NCI-H1092 (cell line): Measurements from ENCODE around the gene CXXC5.

Source experiments
- DNase-seq: peaks from one replicate; lab custom pipeline; 2025; lab: John Stamatoyannopoulos, UW

Gene CXXC5

DNA sequence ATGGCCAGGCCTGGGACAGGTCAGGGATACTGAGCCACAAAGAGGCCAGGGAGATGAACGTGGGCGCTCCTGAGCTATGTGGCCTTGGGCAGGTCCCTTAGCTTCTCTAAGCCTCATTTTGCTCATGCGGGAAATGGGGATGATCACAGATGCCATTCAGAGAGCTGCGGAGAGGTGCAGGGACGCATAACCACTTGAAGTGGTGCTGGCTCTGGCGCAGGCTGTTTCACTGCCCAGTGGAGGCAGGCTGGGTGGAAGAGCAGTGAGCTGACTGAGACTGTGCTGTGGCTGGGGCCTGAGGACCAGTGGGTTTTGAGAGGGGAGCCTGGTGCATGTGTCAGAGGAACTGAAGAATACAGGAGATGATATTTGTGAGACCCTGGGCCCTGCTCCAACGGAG lies 18.4 kb downstream of the CXXC5 start:
- DNase-seq = no peak

DNA sequence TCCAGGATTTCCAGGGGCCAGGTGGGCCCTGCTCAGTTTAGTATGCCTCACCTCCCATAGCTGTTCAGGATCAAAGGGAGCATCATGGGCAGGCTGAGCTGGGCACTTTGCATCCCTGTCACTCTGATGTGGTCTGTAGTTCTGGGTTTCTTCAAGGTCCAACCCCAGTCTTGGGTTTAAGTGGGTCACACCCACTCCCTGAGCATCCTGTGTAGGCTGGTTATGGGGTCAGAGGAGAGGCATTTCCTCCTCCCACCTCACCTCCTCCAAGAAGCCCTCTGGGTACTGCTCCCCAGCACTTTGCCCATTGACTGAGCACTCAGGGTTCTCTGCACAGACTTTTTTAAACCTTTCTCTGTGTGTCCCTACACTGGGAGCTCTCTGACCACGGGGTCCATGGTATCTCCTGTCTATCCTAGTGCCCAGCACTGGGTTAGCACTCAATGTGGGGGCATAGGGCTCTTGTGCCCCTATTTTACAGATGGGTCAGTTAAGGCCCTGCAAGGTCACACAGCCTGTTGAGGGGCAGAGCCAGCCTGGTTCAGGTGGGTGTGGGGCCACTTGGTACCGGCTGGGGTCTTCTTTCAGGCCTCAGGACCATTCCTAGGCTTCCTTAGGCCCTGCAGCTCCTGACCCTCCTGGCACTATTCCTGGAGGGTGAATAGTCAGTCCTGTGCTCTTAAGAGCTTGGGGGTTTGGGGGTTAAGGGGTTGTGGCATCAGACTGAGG lies 19.0 kb downstream of the CXXC5 start:
- DNase-seq = no peak

DNA sequence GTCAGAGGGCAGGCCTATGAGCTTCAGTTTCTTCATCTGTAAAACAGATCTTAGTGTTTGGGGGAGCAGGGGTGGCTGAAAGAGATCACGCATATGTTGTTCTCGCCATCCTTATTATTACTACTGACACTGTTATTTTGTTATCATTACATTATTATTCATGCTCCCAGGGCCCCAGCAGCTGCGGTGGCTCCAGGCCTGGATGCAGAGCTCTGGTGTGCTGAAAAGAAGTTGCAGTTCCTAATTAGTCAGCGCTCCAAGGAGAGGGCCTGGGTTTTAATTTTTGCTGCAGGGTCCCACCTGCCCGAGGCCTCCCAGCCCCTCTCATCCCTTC lies 19.5 kb downstream of the CXXC5 start:
- DNase-seq = no peak

- no peak for DNase-seq
Observed at GRCh38 chr5:139668064-139668880, 20.1 kb downstream of the CXXC5 start.

- no peak for DNase-seq
Observed at GRCh38 chr5:139668924-139669661, 20.9 kb downstream of the CXXC5 start.

- DNase-seq = no peak
Observed at GRCh38 chr5:139669662-139670368, 21.7 kb downstream of the CXXC5 start.

GRCh38 chr5:139670369-139671095 lies 22.4 kb downstream of the CXXC5 start:
- DNase-seq = no peak

GRCh38 chr5:139671096-139671841 lies 23.1 kb downstream of the CXXC5 start:
- DNase-seq = no peak

DNA sequence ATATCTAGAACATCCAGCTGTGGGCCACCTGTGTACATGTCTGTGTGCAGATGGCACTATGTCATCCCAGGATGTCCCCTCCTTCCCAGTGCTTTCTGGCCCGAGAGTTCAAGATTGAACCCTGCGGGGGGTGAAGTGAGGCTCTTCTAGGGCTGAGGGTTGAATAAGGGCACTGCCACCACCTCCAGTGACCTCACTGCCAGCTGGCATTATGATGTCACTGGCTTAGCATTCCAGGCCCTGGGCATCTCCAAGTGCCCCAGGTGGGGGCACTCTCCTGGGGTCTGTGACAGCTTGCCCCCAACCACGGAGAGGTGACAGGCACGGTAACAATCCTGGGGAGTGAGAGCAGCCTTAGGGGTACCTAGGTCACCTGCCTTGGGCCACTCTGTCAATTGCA lies 27.1 kb downstream of the CXXC5 start:
- DNase-seq = no peak

GRCh38 chr5:139675825-139676224 lies 27.7 kb downstream of the CXXC5 start:
- DNase-seq = no peak

GRCh38 chr5:139676406-139676805 lies 28.3 kb downstream of the CXXC5 start:
- no peak for DNase-seq

- DNase-seq = no peak
Observed at GRCh38 chr5:139676951-139677735, 29.0 kb downstream of the CXXC5 start.

DNA sequence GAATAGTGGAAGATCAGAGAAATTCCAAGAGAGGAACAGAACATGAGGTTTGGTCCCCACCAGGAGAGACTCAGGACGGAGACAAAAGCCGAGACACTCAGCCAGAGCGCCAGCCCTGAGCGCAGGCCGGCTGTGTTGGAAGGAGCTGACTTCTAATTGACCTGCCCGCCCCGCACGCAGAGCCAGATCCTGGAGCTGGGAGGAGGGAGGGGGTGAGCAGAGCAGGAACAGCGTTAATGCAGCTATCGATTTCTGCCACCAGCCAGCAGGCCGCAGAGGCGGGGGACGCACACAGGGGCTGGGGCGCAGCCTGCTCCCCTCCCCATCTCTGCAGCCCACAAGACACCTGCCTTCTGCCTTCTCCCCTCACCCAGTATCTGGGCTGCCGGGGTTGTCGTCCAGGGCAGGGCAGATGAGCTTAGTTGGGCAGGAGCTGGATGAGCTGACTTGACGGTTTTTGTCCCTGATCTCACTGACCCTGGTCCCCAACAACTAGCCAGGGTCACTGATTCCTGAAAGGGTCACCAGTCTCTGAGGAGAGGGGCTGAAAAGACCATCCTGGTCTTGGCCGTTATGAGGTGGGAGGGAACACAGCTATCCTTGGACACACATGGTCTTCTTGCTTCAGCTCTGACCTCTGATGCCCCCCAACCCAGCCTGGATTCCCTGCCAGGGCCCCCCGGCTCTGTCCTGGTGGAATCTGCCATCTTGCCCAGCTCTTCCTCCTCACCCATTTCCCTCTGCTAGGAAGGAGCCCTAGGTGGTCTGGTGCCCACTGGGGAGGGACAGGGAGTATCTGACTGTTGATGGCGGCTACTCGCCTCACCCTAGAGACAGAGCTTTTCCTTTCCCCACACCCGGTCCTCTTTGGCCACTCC lies 29.8 kb downstream of the CXXC5 start:
- peak; percentile 32 for DNase-seq

GRCh38 chr5:139678751-139679750 lies 30.9 kb downstream of the CXXC5 start:
- no peak for DNase-seq

DNA sequence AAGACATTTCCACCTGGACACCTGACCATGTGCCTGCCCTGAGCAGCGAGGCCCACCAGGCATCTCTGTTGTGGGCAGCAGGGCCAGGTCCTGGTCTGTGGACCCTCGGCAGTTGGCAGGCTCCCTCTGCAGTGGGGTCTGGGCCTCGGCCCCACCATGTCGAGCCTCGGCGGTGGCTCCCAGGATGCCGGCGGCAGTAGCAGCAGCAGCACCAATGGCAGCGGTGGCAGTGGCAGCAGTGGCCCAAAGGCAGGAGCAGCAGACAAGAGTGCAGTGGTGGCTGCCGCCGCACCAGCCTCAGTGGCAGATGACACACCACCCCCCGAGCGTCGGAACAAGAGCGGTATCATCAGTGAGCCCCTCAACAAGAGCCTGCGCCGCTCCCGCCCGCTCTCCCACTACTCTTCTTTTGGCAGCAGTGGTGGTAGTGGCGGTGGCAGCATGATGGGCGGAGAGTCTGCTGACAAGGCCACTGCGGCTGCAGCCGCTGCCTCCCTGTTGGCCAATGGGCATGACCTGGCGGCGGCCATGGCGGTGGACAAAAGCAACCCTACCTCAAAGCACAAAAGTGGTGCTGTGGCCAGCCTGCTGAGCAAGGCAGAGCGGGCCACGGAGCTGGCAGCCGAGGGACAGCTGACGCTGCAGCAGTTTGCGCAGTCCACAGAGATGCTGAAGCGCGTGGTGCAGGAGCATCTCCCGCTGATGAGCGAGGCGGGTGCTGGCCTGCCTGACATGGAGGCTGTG lies 32.4 kb downstream of the CXXC5 start:
- no peak for DNase-seq

GRCh38 chr5:139681112-139681458 lies 32.9 kb downstream of the CXXC5 start:
- DNase-seq = no peak

DNA sequence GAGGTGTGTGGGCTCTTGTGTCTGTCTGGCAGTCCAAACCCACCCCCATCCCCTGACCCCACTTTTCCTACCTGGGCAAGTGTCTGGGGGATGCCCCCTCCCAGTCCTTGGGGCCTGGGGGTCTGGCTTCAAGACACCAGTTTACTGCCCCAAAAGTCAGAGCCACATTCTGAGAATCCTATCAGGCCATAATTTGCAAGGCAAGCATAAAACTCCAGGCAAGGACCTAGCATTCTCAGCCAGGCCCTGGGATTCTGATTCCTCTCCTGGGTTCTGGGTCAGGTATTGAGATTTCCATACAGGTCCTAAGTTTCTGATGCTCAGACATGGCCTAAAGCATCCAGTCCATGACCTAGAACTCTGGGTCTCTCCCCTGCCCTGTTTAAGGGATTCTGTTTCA lies 33.3 kb downstream of the CXXC5 start:
- DNase-seq = no peak
